HCT116 (cell line): ENCODE results near the gene PHF21B.

ENCODE experiments used
- RAD21 ChIP-seq: IDR thresholded peaks from 2 replicates; pipeline ENCODE4 v1.6.1; 2012; ENCODE audit warnings: low read depth, mild to moderate bottlenecking
- YY1 ChIP-seq: IDR thresholded peaks from 2 replicates; pipeline ENCODE4 v1.6.1; 2011; ENCODE audit warnings: low read length, low read depth, moderate library complexity, mild to moderate bottlenecking; ENCODE audit not compliant: insufficient replicate concordance; ENCODE audit errors: extremely low read depth
- ZNF274 ChIP-seq: fragments of 200-500 bp; sonication (Bioruptor generic); IDR thresholded peaks from 2 replicates; pipeline ENCODE4 v1.6.1; 2014; ENCODE audit warnings: mild to moderate bottlenecking, low read depth, low read length, inconsistent platforms
- TF ChIP-seq, protein P1 (sequence below): IDR thresholded peaks from 2 replicates; pipeline ENCODE4 v1.6.1; 2012; ENCODE audit warnings: low read depth

DNA sequence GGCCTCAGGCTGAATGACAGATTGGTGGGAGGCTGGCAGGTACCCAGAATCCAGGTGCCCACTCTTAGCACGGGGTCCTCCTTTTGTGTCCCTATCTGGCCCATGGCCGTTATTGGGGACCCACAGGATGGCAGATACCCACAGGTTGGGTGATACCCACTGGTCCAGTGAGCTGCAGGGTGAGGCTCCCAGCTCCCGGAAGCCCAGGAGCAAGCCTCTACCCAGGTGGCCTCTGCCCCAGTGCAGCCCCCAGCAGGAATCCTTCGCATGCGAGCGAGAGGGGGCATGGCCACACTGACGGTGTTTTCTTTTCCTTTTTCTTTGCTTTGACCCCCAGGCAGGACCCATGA lies 116.1 kb downstream of the PHF21B start:
- no peak for TF ChIP-seq ZNF274
- TF ChIP-seq, protein P1, sequence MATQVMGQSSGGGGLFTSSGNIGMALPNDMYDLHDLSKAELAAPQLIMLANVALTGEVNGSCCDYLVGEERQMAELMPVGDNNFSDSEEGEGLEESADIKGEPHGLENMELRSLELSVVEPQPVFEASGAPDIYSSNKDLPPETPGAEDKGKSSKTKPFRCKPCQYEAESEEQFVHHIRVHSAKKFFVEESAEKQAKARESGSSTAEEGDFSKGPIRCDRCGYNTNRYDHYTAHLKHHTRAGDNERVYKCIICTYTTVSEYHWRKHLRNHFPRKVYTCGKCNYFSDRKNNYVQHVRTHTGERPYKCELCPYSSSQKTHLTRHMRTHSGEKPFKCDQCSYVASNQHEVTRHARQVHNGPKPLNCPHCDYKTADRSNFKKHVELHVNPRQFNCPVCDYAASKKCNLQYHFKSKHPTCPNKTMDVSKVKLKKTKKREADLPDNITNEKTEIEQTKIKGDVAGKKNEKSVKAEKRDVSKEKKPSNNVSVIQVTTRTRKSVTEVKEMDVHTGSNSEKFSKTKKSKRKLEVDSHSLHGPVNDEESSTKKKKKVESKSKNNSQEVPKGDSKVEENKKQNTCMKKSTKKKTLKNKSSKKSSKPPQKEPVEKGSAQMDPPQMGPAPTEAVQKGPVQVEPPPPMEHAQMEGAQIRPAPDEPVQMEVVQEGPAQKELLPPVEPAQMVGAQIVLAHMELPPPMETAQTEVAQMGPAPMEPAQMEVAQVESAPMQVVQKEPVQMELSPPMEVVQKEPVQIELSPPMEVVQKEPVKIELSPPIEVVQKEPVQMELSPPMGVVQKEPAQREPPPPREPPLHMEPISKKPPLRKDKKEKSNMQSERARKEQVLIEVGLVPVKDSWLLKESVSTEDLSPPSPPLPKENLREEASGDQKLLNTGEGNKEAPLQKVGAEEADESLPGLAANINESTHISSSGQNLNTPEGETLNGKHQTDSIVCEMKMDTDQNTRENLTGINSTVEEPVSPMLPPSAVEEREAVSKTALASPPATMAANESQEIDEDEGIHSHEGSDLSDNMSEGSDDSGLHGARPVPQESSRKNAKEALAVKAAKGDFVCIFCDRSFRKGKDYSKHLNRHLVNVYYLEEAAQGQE = no peak
- TF ChIP-seq RAD21 = no peak
- no peak for TF ChIP-seq YY1
